ENCODE measurements around the gene ZC3H12D. TPM values are rescaled to one million over a fixed set of nuclear protein-coding genes. Genes with fewer than 3 reads are reported as not detected.
"Not testable (repeated sequence)": the region's sequence is repeated elsewhere in the genome, so short reads cannot be mapped to it uniquely, and the experiment has no call there.

Gene ZC3H12D
- total RNA-seq, 2 donors from 2014 or later: 4.3 to 4.9 TPM

GRCh38 chr6:149468179-149468578 is 16.6 kb downstream of the ZC3H12D start:
- no peak overlapping the region for H3K27ac ChIP-seq
- no peak overlapping the region for H3K4me3 ChIP-seq
- no peaks in the 10 kb centered on the region for H3K36me3 ChIP-seq
- H3K27me3 ChIP-seq: no peaks in the 10 kb centered on the region
- intact Hi-C loops (cut with DNase I): no loop called here
- DNase-seq: no peak
- TF ChIP-seq, protein P1, sequence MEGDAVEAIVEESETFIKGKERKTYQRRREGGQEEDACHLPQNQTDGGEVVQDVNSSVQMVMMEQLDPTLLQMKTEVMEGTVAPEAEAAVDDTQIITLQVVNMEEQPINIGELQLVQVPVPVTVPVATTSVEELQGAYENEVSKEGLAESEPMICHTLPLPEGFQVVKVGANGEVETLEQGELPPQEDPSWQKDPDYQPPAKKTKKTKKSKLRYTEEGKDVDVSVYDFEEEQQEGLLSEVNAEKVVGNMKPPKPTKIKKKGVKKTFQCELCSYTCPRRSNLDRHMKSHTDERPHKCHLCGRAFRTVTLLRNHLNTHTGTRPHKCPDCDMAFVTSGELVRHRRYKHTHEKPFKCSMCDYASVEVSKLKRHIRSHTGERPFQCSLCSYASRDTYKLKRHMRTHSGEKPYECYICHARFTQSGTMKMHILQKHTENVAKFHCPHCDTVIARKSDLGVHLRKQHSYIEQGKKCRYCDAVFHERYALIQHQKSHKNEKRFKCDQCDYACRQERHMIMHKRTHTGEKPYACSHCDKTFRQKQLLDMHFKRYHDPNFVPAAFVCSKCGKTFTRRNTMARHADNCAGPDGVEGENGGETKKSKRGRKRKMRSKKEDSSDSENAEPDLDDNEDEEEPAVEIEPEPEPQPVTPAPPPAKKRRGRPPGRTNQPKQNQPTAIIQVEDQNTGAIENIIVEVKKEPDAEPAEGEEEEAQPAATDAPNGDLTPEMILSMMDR (IDR thresholded peaks at IDR 0.05): no peak
- no peak overlapping the region for H3K9ac ChIP-seq (ENCODE audit: low read depth in 2 of 2, low read length in 2 of 2)
- no peaks in the 10 kb centered on the region for H3K9me3 ChIP-seq
- peaks cover 5% of the 10 kb centered on the region for H3K4me1 ChIP-seq

- Histone ChIP-seq H3K4me1 (no peaks in the 10 kb centered on the region), H3K36me3 (no peaks in the 10 kb centered on the region), H3K27ac (no peak overlapping the region), H3K27me3 (no peaks in the 10 kb centered on the region), H3K4me3 (no peak overlapping the region), H3K9ac (ENCODE audit: low read depth in 2 of 2, low read length in 2 of 2) (no peak overlapping the region), H3K9me3 (no peaks in the 10 kb centered on the region)
- DNase-seq: no peak
- TF ChIP-seq, protein P1 (IDR thresholded peaks at IDR 0.05): no peak
- intact Hi-C loops (cut with DNase I): no loop called here
These were observed 17.5 kb downstream of the ZC3H12D start for GRCh38 chr6:149467265-149467664.

GRCh38 chr6:149464411-149464810 is 20.4 kb downstream of the ZC3H12D start:
- TF ChIP-seq, protein P1 (IDR thresholded peaks at IDR 0.05): no peak
- Histone ChIP-seq H3K36me3 (no peaks in the 10 kb centered on the region), H3K4me3 (no peak overlapping the region), H3K9me3 (no peaks in the 10 kb centered on the region), H3K27ac (no peak overlapping the region), H3K27me3 (no peaks in the 10 kb centered on the region), H3K9ac (ENCODE audit: low read depth in 2 of 2, low read length in 2 of 2) (no peak overlapping the region), H3K4me1 (no peaks in the 10 kb centered on the region)
- intact Hi-C loops (cut with DNase I): no loop called here
- DNase-seq: no peak

DNA sequence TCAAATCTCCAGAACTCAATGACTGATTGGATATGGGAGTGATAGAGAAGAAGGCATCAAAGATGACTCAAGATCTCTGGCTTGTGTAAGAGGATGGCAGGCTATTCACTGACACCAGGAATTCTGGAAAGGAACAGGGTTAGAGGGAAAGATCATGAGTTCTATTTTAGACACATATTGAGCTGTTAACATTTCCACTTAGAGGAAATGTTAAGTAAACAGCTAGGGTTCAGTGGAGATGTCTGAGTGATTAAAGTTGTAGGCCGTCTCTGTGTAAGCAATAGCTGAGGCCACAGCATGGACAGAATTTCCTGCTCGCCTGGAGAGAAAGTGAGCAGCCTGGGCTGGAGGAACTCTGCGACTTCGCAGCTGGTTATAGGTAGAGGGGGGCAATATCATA is 21.0 kb downstream of the ZC3H12D start:
- Histone ChIP-seq H3K4me1 (no peaks in the 10 kb centered on the region), H3K27ac (no peak overlapping the region), H3K4me3 (no peak overlapping the region), H3K9me3 (no peaks in the 10 kb centered on the region), H3K36me3 (no peaks in the 10 kb centered on the region), H3K27me3 (no peaks in the 10 kb centered on the region), H3K9ac (ENCODE audit: low read depth in 2 of 2, low read length in 2 of 2) (no peak overlapping the region)
- TF ChIP-seq, protein P1 (IDR thresholded peaks at IDR 0.05): no peak
- intact Hi-C loops (cut with DNase I): no loop called here
- no peak for DNase-seq

DNA sequence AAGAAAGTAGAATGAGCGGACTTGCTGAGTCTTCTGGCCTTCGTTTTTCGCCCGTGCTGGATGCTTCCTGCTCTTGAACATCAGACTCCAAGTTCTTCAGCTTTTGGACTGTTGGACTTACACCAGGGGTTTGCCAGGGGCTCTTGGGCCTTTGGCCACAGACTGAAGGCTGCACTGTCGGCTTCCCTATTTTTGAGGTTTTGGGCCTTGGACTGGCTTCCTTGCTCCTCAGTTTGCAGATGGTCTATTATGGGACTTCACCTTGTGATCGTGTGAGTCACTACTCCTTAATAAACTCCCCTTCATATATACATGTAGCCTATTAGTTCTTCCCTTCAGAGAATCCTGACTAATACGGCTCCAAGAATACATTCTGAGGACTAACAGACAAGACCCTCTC is 22.1 kb downstream of the ZC3H12D start:
- H3K27me3 ChIP-seq; H3K27ac ChIP-seq; H3K4me1 ChIP-seq; intact Hi-C loops (cut with DNase I); H3K9ac ChIP-seq (ENCODE audit: low read depth in 2 of 2, low read length in 2 of 2); H3K4me3 ChIP-seq; H3K36me3 ChIP-seq; DNase-seq; H3K9me3 ChIP-seq: not testable (repeated sequence)

GRCh38 chr6:149461670-149462069 is 23.1 kb downstream of the ZC3H12D start:
- Histone ChIP-seq H3K9me3 (no peaks in the 10 kb centered on the region), H3K36me3 (no peaks in the 10 kb centered on the region), H3K4me1 (no peaks in the 10 kb centered on the region), H3K27me3 (no peaks in the 10 kb centered on the region), H3K27ac (no peak overlapping the region), H3K4me3 (no peak overlapping the region), H3K9ac (ENCODE audit: low read depth in 2 of 2, low read length in 2 of 2) (no peak overlapping the region)
- DNase-seq: no peak
- intact Hi-C loops (cut with DNase I): no loop called here
- TF ChIP-seq, protein P1 (IDR thresholded peaks at IDR 0.05): no peak

GRCh38 chr6:149460249-149460648 is 24.6 kb downstream of the ZC3H12D start:
- H3K9ac ChIP-seq (ENCODE audit: low read depth in 2 of 2, low read length in 2 of 2); H3K36me3 ChIP-seq; H3K4me1 ChIP-seq; intact Hi-C loops (cut with DNase I); H3K27me3 ChIP-seq; DNase-seq; H3K27ac ChIP-seq; H3K9me3 ChIP-seq; H3K4me3 ChIP-seq: not testable (repeated sequence)
